Vagina (tissue), 2 donors: Measurements from ENCODE around the gene MTHFD1L.

Experiments used
- CTCF ChIP-seq, 3 experiments: fragments of 450-650 bp in 2 of 3; fragments of 200-600 bp in 1 of 3; sonication (generic) in 1 of 3; IDR thresholded peaks; one replicate each; pipeline ENCODE4 v1.5.1; 2017 to 2019; ENCODE audit warnings: antibody characterized with exemption in 3 of 3, mild to moderate bottlenecking in 2 of 3, moderate library complexity in 2 of 3
- POLR2A ChIP-seq, 2 donors: fragments of 450-650 bp; IDR thresholded peaks; one replicate each; pipeline ENCODE4 v1.6.1; 2017; ENCODE audit warnings: antibody characterized with exemption in 2 of 2, mild to moderate bottlenecking in 2 of 2, moderate library complexity in 2 of 2

GRCh38 chr6:151137542-151137941 lies 272.0 kb downstream of the MTHFD1L start:
- TF ChIP-seq CTCF (IDR thresholded peaks at IDR 0.05): no peak
- no peak for TF ChIP-seq POLR2A (IDR thresholded peaks at IDR 0.05)
